HepG2 (cell line): ENCODE data around the gene HADHA. TPM values are rescaled to one million over a fixed set of nuclear protein-coding genes. Genes with fewer than 3 reads are reported as not detected.

Experiments used
- ATAC-seq: fragments of 200-7000 bp; cut with Tn5 transposase; 3 replicates; pipeline ENCODE4 v1.9.1; 2020; ENCODE audit warnings: mild to moderate bottlenecking, moderate library complexity
- BruUV-seq: library from RNA; stranded (reverse); fragments of 400-500 nt; replicated peaks from 2 replicates; lab custom pipeline; 2021; lab: Mats Ljungman, UMichigan
- CTCF ChIA-PET: fragments of 300-600 bp; formaldehyde crosslinking; extraction: SDS; loops from one replicate; lab custom pipeline; 2021; ENCODE audit warnings: low total read pairs, inconsistent platforms, low intra/inter-chr PET ratio; lab: Yijun Ruan, JAX
- POLR2A ChIA-PET: fragments of 350-600 bp; sonication (Branson Sonifier 250); formaldehyde crosslinking; loops from one replicate; lab custom pipeline; 2020; ENCODE audit warnings: antibody characterized with exemption, inconsistent platforms; lab: Yijun Ruan, JAX
- DNase-seq: peaks from one replicate; pipeline ENCODE4 v3.0.0-alpha.2; 2015; ENCODE audit warnings: low spot score
- FAIRE-seq: peaks from 3 replicates; lab custom pipeline; 2011; peaks lifted over from hg19 to GRCh38; lab: Jason Lieb, UNC
- H2AFZ ChIP-seq: one replicate; pipeline ENCODE4 v1.6.1; 2011; ENCODE audit warnings: low read length, inconsistent platforms
- H3K27ac ChIP-seq: fragments of 300-600 bp; 3 replicates; pipeline ENCODE4 v1.8.0; 2011; ENCODE audit warnings: mixed run types, mild to moderate bottlenecking, mixed read lengths, low read length, inconsistent platforms; ENCODE audit not compliant: insufficient read depth; ENCODE audit errors: extremely low read length
- H3K27me3 ChIP-seq, 2 experiments: fragments of 200-600 bp in 1 of 2; 2 replicates in 1 of 2; 3 replicates in 1 of 2; pipeline versions ENCODE4 v1.6.0 to v1.8.0; 2011; ENCODE audit warnings: low read length in 2 of 2, mild to moderate bottlenecking in 2 of 2, moderate library complexity in 2 of 2, inconsistent platforms in 1 of 2; ENCODE audit not compliant: insufficient read depth in 2 of 2, control insufficient read depth in 1 of 2
- H3K36me3 ChIP-seq, 2 experiments: fragments of 200-600 bp in 1 of 2; replicated peaks in 1 of 2; 2 replicates in 1 of 2; 3 replicates in 1 of 2; pipeline versions ENCODE4 v1.5.1 to v1.8.0; 2011; ENCODE audit warnings: low read length in 2 of 2, inconsistent platforms in 1 of 2; ENCODE audit not compliant: insufficient read depth in 2 of 2, control insufficient read depth in 1 of 2
- H3K4me1 ChIP-seq: 2 replicates; pipeline ENCODE4 v1.5.1; 2012; ENCODE audit warnings: low read length, inconsistent platforms; ENCODE audit not compliant: insufficient read depth
- H3K4me2 ChIP-seq: 2 replicates; pipeline ENCODE4 v1.6.0; 2011; ENCODE audit warnings: low read depth, low read length, inconsistent platforms
- H3K4me3 ChIP-seq, 3 experiments: fragments of 200-600 bp in 1 of 3; sonication (generic), shearing (Covaris generic) in 1 of 3; replicated peaks in 1 of 3; 2 replicates each; pipeline ENCODE4 v1.5.1; 2011 to 2016; ENCODE audit warnings: low read length in 3 of 3, inconsistent platforms in 2 of 3, low read depth in 2 of 3, mild to moderate bottlenecking in 2 of 3, control low read depth in 1 of 3, mixed read lengths in 1 of 3; ENCODE audit not compliant: insufficient read depth in 1 of 3
- H3K79me2 ChIP-seq: one replicate; pipeline ENCODE4 v1.6.1; 2011; ENCODE audit warnings: low read length, inconsistent platforms; ENCODE audit not compliant: insufficient read depth
- H3K9ac ChIP-seq: 2 replicates; pipeline ENCODE4 v1.6.0; 2011; ENCODE audit warnings: mild to moderate bottlenecking, low read depth, low read length, inconsistent platforms; ENCODE audit not compliant: insufficient read depth
- H3K9me3 ChIP-seq: 2 replicates; pipeline ENCODE4 v1.5.1; 2012; ENCODE audit warnings: mild to moderate bottlenecking, low read length
- H4K20me1 ChIP-seq: 2 replicates; pipeline ENCODE4 v1.6.0; 2011; ENCODE audit warnings: inconsistent platforms, mild to moderate bottlenecking, low read length, moderate library complexity; ENCODE audit not compliant: insufficient read depth
- GATAD2A ChIP-seq: IDR thresholded peaks from 2 replicates; pipeline ENCODE4 v1.6.1; 2016
- HOMEZ ChIP-seq: IDR thresholded peaks from 2 replicates; pipeline ENCODE4 v1.6.1; 2016; ENCODE audit warnings: low read depth
- IKZF4 ChIP-seq: sonication (generic); formaldehyde crosslinking; IDR thresholded peaks from 2 replicates; pipeline ENCODE4 v1.5.1; 2020; ENCODE audit warnings: borderline replicate concordance, mild to moderate bottlenecking, low read depth, missing genetic modification reagents; ENCODE audit errors: not compliant biosample characterization
- MEF2D ChIP-seq: sonication (generic); formaldehyde crosslinking; IDR thresholded peaks from 2 replicates; pipeline ENCODE4 v1.5.1; 2020; ENCODE audit warnings: mild to moderate bottlenecking, missing genetic modification reagents
- NFKBIZ ChIP-seq: IDR thresholded peaks from 2 replicates; pipeline ENCODE4 v1.6.1; 2018; ENCODE audit warnings: missing genetic modification reagents, missing compliant biosample characterization
- PPARG ChIP-seq: conservative IDR thresholded peaks from 2 replicates; pipeline ENCODE4 v1.6.1; 2016; ENCODE audit warnings: missing biosample characterization, missing genetic modification reagents
- TCF7L2 ChIP-seq: IDR thresholded peaks from 2 replicates; pipeline ENCODE4 v1.6.1; 2011; ENCODE audit warnings: mild to moderate bottlenecking, low read depth, low read length, moderate library complexity
- ZMYM3 ChIP-seq: sonication (generic); formaldehyde crosslinking; IDR thresholded peaks from 2 replicates; pipeline ENCODE4 v1.5.1; 2020; ENCODE audit warnings: mild to moderate bottlenecking, missing genetic modification reagents
- ZNF674 ChIP-seq: sonication (generic); formaldehyde crosslinking; IDR thresholded peaks from 2 replicates; pipeline ENCODE4 v1.5.0; 2020; ENCODE audit warnings: low read depth, mild to moderate bottlenecking, missing genetic modification reagents
- WGBS: methylation state at CpG from one replicate; pipeline ENCODE4 v1.1.6; 2017; ENCODE audit warnings: low lambda C conversion rate; 5-methylcytosine and 5-hydroxymethylcytosine counted together
- in situ Hi-C: cut with HindIII; loops from 2 replicates; pipeline ENCODE4 v1.10.0; 2017; ENCODE audit warnings: low pct_unique_long_range_greater_than_20kb; ENCODE audit not compliant: extremely low pct_ligation_motif_present
- intact Hi-C: fragments of 100-400 bp; cut with micrococcal nuclease; formaldehyde crosslinking; loops from one replicate; pipeline ENCODE4 v1.10.0; 2022; ENCODE audit not compliant: unreplicated experiment
- polyA plus RNA-seq, 8 experiments: library from polyadenylated mRNA; depleted of rRNA in 3 of 8; stranded (reverse) in 7 of 8; unstranded in 1 of 8; fragments of >200 nt; fragmentation: Illumina TruSeq in 4 of 8; extraction: Trizol in 4 of 8; gene quantifications; 2 replicates each; pipeline versions ENCODE4 v1.2.1 to v1.2.3, GENCODE V29; 2011 to 2016; ENCODE audit warnings: low read depth in 4 of 8, missing spikeins in 1 of 8, mixed read lengths in 1 of 8; ENCODE audit not compliant: insufficient read depth in 1 of 8
- total RNA-seq, 5 experiments: library from RNA; depleted of rRNA; stranded (reverse); fragments of >200 nt; fragmentation: Illumina TruSeq; extraction: Trizol; gene quantifications; 2 replicates each; pipeline ENCODE4 v1.2.3, GENCODE V29; 2016; ENCODE audit warnings: low read depth in 1 of 5

HADHA gene
- total and polyA plus RNA-seq, 2 of the 13 experiments (the other 11 are each of a cell fraction or from before 2014, with no cell fraction given) = 102 to 270 TPM

DNA sequence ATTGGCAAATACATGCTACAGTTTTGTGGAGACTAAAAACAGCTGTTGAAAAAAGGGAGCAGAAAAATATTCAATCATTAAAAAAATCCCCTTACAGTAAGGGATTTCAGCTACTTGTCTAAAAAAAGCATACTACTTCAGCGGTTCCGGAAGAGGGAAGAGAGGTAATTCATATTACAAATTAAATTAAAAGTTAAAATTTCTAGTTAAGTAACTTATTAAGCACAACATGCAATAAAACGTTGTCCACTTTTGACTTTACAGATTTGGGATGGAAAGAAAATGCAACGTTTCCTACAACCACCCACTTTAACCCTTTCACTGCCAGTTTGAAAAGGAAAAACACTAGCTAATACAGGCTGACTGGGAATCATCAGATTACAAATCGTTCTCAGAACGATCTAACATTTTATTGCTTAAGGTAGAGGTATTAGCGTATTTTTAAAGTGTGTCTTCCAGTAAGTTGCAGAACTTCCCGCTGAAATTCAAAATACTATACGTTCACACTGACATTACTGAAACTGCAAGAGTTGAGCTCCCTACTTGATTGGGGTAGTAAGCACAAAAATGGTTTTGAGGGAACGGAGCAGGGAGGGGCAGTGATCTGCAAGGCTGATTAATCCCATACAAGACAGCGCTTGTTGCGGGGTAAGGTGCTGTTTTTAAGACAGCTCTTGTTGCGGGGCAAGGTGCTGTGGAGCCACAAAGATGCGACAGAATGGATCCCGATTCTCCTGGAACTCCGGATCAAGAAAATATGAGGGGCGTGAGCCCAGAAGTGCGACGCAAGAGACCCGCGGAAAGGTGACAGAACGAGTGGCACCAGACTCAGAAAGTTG, 743 bp downstream of the HADHA start (continued):
- TF ChIP-seq PPARG (CRISPR knock-in tag) = 0 out of 2 replicates have a peak, but pooled peaks have one; percentile 12
- no peak for TF ChIP-seq MEF2D
- TF ChIP-seq TCF7L2 = no peak
- 0 out of 2 replicates have a peak, but pooled peaks have one; percentile 9 for TF ChIP-seq HOMEZ (CRISPR knock-in tag)
- TF ChIP-seq ZNF674 = 0 out of 2 replicates have a peak, but pooled peaks have one; percentile 54
- TF ChIP-seq GATAD2A (CRISPR knock-in tag) = peak; percentile 54
- TF ChIP-seq, all 625 proteins: peak for 36

- no peak for DNase-seq
- CTCF ChIA-PET = no interaction called here
- Histone ChIP-seq H3K4me1 (peaks cover 67% of the 10 kb centered on the region), H2AFZ (no peak overlapping the region)
- in situ Hi-C loops = no loop called here
- no peak for TF ChIP-seq NFKBIZ
- no peak for TF ChIP-seq IKZF4 (CRISPR knock-in tag)
- 0 out of 2 replicates have a peak, but pooled peaks have one; percentile 13 for TF ChIP-seq ZMYM3 (CRISPR knock-in tag)
- TF ChIP-seq, all 625 proteins: peak for 1
- POLR2A ChIA-PET = interaction anchor here (1.3 to 5.2 kb wide), 2 partner anchors 14 to 103 kb away, joined by 4 to 38 read pairs; partner anchors contain the start of gene SELENOI
- Histone ChIP-seq H3K9ac (no peak overlapping the region), H3K27ac (no peak overlapping the region), H3K9me3 (no peaks in the 10 kb centered on the region), H3K27me3 (peaks cover 0 to 7% of the 10 kb centered on the region in 2 experiments; a peak in 2 of 5 replicates), H3K4me3 (peak overlapping the region in 2 of 3 experiments; percentile 94 to 96; a peak in 2 of 6 replicates), H4K20me1 (peaks cover 28% of the 10 kb centered on the region), H3K4me2 (peak overlapping the region; percentile 77; the same call in 1 of the 2 replicates), H3K36me3 (peaks cover 2 to 10% of the 10 kb centered on the region in 2 experiments; a peak in 4 of 5 replicates), H3K79me2 (peaks cover 87% of the 10 kb centered on the region)
- no peak for ATAC-seq
- no TSS peak for BruUV-seq
- no peak for FAIRE-seq
- WGBS = 87% methylated on average over 6 of the region's 6 CpGs
- intact Hi-C loops = loop anchor here (5.0 kb wide), 1 partner anchor 545 kb away; the partner anchor contains the start of gene CENPA
These were observed 2.5 kb downstream of the HADHA start for GRCh38 chr2:26241928-26242436.
